Brain microvascular endothelial cell (primary cell): ENCODE results near the gene PMAIP1.
"Not testable (repeated sequence)": the region's sequence is repeated elsewhere in the genome, so short reads cannot be mapped to it uniquely, and the experiment has no call there.

ENCODE experiments used
- DNase-seq: peaks from one replicate; pipeline ENCODE4 v3.0.0-alpha.2; 2020
- H3K27ac ChIP-seq: fragments of 250-450 bp; sonication (Bioruptor Pico); 2 replicates; pipeline ENCODE4 v1.5.1; 2020; ENCODE audit warnings: mild to moderate bottlenecking, moderate library complexity
- H3K27me3 ChIP-seq: fragments of 250-450 bp; sonication (Bioruptor Pico); replicated peaks from 2 replicates; pipeline ENCODE4 v1.5.1; 2020; ENCODE audit warnings: mild to moderate bottlenecking
- H3K36me3 ChIP-seq: fragments of 250-450 bp; sonication (Bioruptor Pico); replicated peaks from 2 replicates; pipeline ENCODE4 v1.5.1; 2020; ENCODE audit warnings: mild to moderate bottlenecking
- H3K4me3 ChIP-seq: 2 replicates; pipeline ENCODE4 v1.5.1; 2011; ENCODE audit warnings: low read depth, mild to moderate bottlenecking, control low read depth, low read length, moderate library complexity
- CTCF ChIP-seq: IDR thresholded peaks from 2 replicates; pipeline ENCODE4 v1.5.1; 2011; ENCODE audit warnings: low read depth, mild to moderate bottlenecking, moderate library complexity, low read length, control low read depth, inconsistent platforms; ENCODE audit errors: missing control alignments
- in situ Hi-C: cut with HindIII; loops from 2 replicates; pipeline ENCODE4 v1.10.0; 2017; ENCODE audit warnings: low sequenced_read_pairs, low pct_ligation_motif_present

PMAIP1 gene

GRCh38 chr18:59881728-59882656 lies 17.8 kb upstream of the PMAIP1 start:
- Histone ChIP-seq H3K27me3 (no peaks in the 10 kb centered on the region), H3K4me3 (no peak overlapping the region), H3K36me3 (no peaks in the 10 kb centered on the region), H3K27ac (peak overlapping the region; percentile 90)
- TF ChIP-seq CTCF = no peak
- peak; percentile 82 for DNase-seq
- in situ Hi-C loops = no loop called here

- no peak overlapping the region for H3K4me3 ChIP-seq
- no peak for TF ChIP-seq CTCF
- in situ Hi-C loops = no loop called here
- DNase-seq = no peak
- H3K27ac ChIP-seq = peak overlapping the region; percentile 92
- H3K36me3 ChIP-seq = no peaks in the 10 kb centered on the region
- H3K27me3 ChIP-seq = no peaks in the 10 kb centered on the region
These were observed 15.4 kb upstream of the PMAIP1 start for GRCh38 chr18:59884351-59884750.

- H3K27ac ChIP-seq = peak overlapping the region; percentile 92
- H3K27me3 ChIP-seq = no peaks in the 10 kb centered on the region
- in situ Hi-C loops = no loop called here
- H3K36me3 ChIP-seq = no peaks in the 10 kb centered on the region
- no peak for TF ChIP-seq CTCF
- peak; percentile 83 for DNase-seq
- H3K4me3 ChIP-seq = peak overlapping the region; percentile 18
These were observed 14.1 kb upstream of the PMAIP1 start for GRCh38 chr18:59885579-59886163.

GRCh38 chr18:59886399-59886798 lies 13.4 kb upstream of the PMAIP1 start:
- H3K27me3 ChIP-seq, H3K4me3 ChIP-seq, in situ Hi-C loops, DNase-seq, H3K36me3 ChIP-seq: not testable (repeated sequence)
- peak overlapping the region; percentile 92 for H3K27ac ChIP-seq

- in situ Hi-C loops = no loop called here
- Histone ChIP-seq H3K27ac (no peak overlapping the region), H3K36me3 (no peaks in the 10 kb centered on the region), H3K4me3 (no peak overlapping the region), H3K27me3 (no peaks in the 10 kb centered on the region)
- no peak for TF ChIP-seq CTCF
- no peak for DNase-seq
These were observed 7.7 kb upstream of the PMAIP1 start for GRCh38 chr18:59892123-59892522.

GRCh38 chr18:59893971-59894370 lies 5.8 kb upstream of the PMAIP1 start:
- in situ Hi-C loops = no loop called here
- Histone ChIP-seq H3K4me3 (no peak overlapping the region), H3K36me3 (no peaks in the 10 kb centered on the region), H3K27me3 (no peaks in the 10 kb centered on the region), H3K27ac (no peak overlapping the region)
- TF ChIP-seq CTCF = no peak
- no peak for DNase-seq
